NT2/D1 (cell line): ENCODE data around the gene LRRC3.

Experiments used
- SUZ12 ChIP-seq: IDR thresholded peaks from 2 replicates; pipeline ENCODE4 v1.6.1; 2011; ENCODE audit not compliant: insufficient read length, insufficient read depth; ENCODE audit errors: extremely low read depth
- YY1 ChIP-seq: IDR thresholded peaks from 2 replicates; pipeline ENCODE4 v1.6.1; 2011; ENCODE audit not compliant: insufficient read length, insufficient read depth
- ZNF274 ChIP-seq: IDR thresholded peaks from 2 replicates; pipeline ENCODE4 v1.6.1; 2011; ENCODE audit warnings: mild to moderate bottlenecking, low read depth, low read length

GRCh38 chr21:44414291-44415072, 40.8 kb upstream of the LRRC3 start:
- TF ChIP-seq SUZ12 (no peak), ZNF274 (no peak), YY1 (no peak)
